Peyer's patch (tissue), 4 donors: Measurements from ENCODE around the gene MAD1L1.

Experiments used
- CTCF ChIP-seq, 6 experiments: fragments of 450-650 bp in 4 of 6; fragments of 200-600 bp in 2 of 6; sonication (generic) in 1 of 6; IDR thresholded peaks; one replicate each; pipeline ENCODE4 v1.5.1; 2017 to 2019; ENCODE audit warnings: antibody characterized with exemption in 6 of 6, mild to moderate bottlenecking in 3 of 6, moderate library complexity in 1 of 6
- POLR2A ChIP-seq, 2 donors: fragments of 450-650 bp; IDR thresholded peaks; one replicate each; pipeline ENCODE4 v1.5.1; 2017; ENCODE audit warnings: antibody characterized with exemption in 2 of 2, mild to moderate bottlenecking in 2 of 2, moderate library complexity in 2 of 2

- TF ChIP-seq CTCF (IDR thresholded peaks at IDR 0.05) (no peak), POLR2A (IDR thresholded peaks at IDR 0.05) (no peak)
These were observed 349.5 kb downstream of the MAD1L1 start for GRCh38 chr7:1883031-1883761.
